IMR-90 (cell line): Measurements from ENCODE around the gene PITPNB. TPM values are rescaled to one million over a fixed set of nuclear protein-coding genes. Genes with fewer than 3 reads are reported as not detected.

ENCODE experiments used
- ATAC-seq: fragments of 200-7000 bp; cut with Tn5 transposase; 2 replicates; pipeline ENCODE4 v1.9.1; 2020; ENCODE audit warnings: low read depth, mild to moderate bottlenecking, moderate library complexity
- BruUV-seq: library from RNA; stranded (reverse); fragments of 400-500 nt; replicated peaks from 2 replicates; lab custom pipeline; 2021; lab: Mats Ljungman, UMichigan
- CTCF ChIA-PET: fragments of 300-600 bp; formaldehyde crosslinking; extraction: SDS; loops from one replicate; lab custom pipeline; 2021; ENCODE audit warnings: antibody characterized with exemption; lab: Yijun Ruan, JAX
- POLR2A ChIA-PET: fragments of 300-600 bp; sonication (Branson Sonifier 250); formaldehyde crosslinking; loops from one replicate; lab custom pipeline; 2022; ENCODE audit warnings: antibody characterized with exemption; ENCODE audit not compliant: unreplicated experiment; lab: Charles Lee
- DNase-seq: peaks from one replicate; pipeline ENCODE4 v3.0.0; 2013
- H2AFZ ChIP-seq: replicated peaks from 2 replicates; pipeline ENCODE3; 2013; ENCODE audit warnings: low read length, mild to moderate bottlenecking; ENCODE audit not compliant: poor library complexity
- H2AK5ac ChIP-seq: 2 replicates; pipeline ENCODE4 v1.6.1; 2013; ENCODE audit warnings: low read depth, low read length, inconsistent platforms
- H2AK9ac ChIP-seq: replicated peaks from 2 replicates; pipeline ENCODE3; 2013; ENCODE audit warnings: mild to moderate bottlenecking, low read depth, low read length, moderate library complexity; ENCODE audit not compliant: poor library complexity
- H2BK120ac ChIP-seq: 2 replicates; pipeline ENCODE4 v1.6.1; 2013; ENCODE audit warnings: low read depth, low read length, inconsistent platforms
- H2BK15ac ChIP-seq: 3 replicates; pipeline ENCODE4 v1.6.1; 2013; ENCODE audit warnings: low read depth, low read length, inconsistent platforms
- H2BK20ac ChIP-seq: 2 replicates; pipeline ENCODE4 v1.6.1; 2013; ENCODE audit warnings: low read depth, mild to moderate bottlenecking, inconsistent platforms, low read length, moderate library complexity
- H2BK5ac ChIP-seq: 2 replicates; pipeline ENCODE4 v1.6.1; 2013; ENCODE audit warnings: mild to moderate bottlenecking, low read depth, low read length, inconsistent platforms; ENCODE audit not compliant: poor library complexity, severe bottlenecking
- H3K14ac ChIP-seq: replicated peaks from 2 replicates; pipeline ENCODE4 v1.6.1; 2013; ENCODE audit warnings: low read depth, low read length, inconsistent platforms
- H3K18ac ChIP-seq: 2 replicates; pipeline ENCODE4 v1.6.1; 2013; ENCODE audit warnings: low read depth, low read length, control low read depth
- H3K23ac ChIP-seq: 2 replicates; pipeline ENCODE4 v1.6.1; 2013; ENCODE audit warnings: low read depth, low read length, inconsistent platforms
- H3K27ac ChIP-seq: 2 replicates; pipeline ENCODE4 v1.5.1; 2013; ENCODE audit warnings: mild to moderate bottlenecking, control low read depth, low read length; ENCODE audit not compliant: insufficient read depth
- H3K27me3 ChIP-seq: 2 replicates; pipeline ENCODE4 v1.6.1; 2013; ENCODE audit warnings: low read length; ENCODE audit not compliant: control insufficient read depth, insufficient read depth
- H3K36me3 ChIP-seq: 2 replicates; pipeline ENCODE4 v1.6.1; 2013; ENCODE audit warnings: low read length, mixed read lengths; ENCODE audit not compliant: control insufficient read depth, insufficient read depth
- H3K4ac ChIP-seq: 2 replicates; pipeline ENCODE4 v1.6.1; 2013; ENCODE audit warnings: low read depth, low read length, inconsistent platforms
- H3K4me1 ChIP-seq: 2 replicates; pipeline ENCODE4 v1.6.1; 2013; ENCODE audit warnings: low read length, mixed read lengths; ENCODE audit not compliant: control insufficient read depth, insufficient read depth
- H3K4me2 ChIP-seq: 2 replicates; pipeline ENCODE4 v1.6.1; 2013; ENCODE audit warnings: low read depth, mild to moderate bottlenecking, control low read depth, low read length, moderate library complexity
- H3K4me3 ChIP-seq: 2 replicates; pipeline ENCODE4 v1.5.1; 2013; ENCODE audit warnings: low read depth, mild to moderate bottlenecking, control low read depth, low read length, moderate library complexity; ENCODE audit not compliant: insufficient read depth
- H3K56ac ChIP-seq: 2 replicates; pipeline ENCODE4 v1.6.1; 2013; ENCODE audit warnings: low read length, inconsistent platforms; ENCODE audit not compliant: insufficient read depth; ENCODE audit errors: extremely low read depth
- H3K79me1 ChIP-seq, 2 experiments: 2 replicates each; pipeline ENCODE4 v1.6.1; 2013; ENCODE audit warnings: low read length in 2 of 2, inconsistent platforms in 1 of 2, low read depth in 1 of 2
- H3K9ac ChIP-seq: 2 replicates; pipeline ENCODE4 v1.6.1; 2013; ENCODE audit warnings: low read depth, low read length, control low read depth
- H3K9me1 ChIP-seq: 2 replicates; pipeline ENCODE4 v1.6.1; 2013; ENCODE audit warnings: low read length, inconsistent platforms; ENCODE audit not compliant: insufficient read depth
- H3K9me3 ChIP-seq: 2 replicates; pipeline ENCODE4 v1.6.1; 2013; ENCODE audit warnings: low read length; ENCODE audit not compliant: control insufficient read depth, insufficient read depth
- H4K20me1 ChIP-seq: 2 replicates; pipeline ENCODE4 v1.6.1; 2013; ENCODE audit warnings: low read length, inconsistent platforms; ENCODE audit not compliant: insufficient read depth
- H4K5ac ChIP-seq: 2 replicates; pipeline ENCODE4 v1.6.1; 2013; ENCODE audit warnings: mild to moderate bottlenecking, low read depth, low read length, control low read depth
- H4K8ac ChIP-seq, 2 experiments: 2 replicates each; pipeline ENCODE4 v1.6.1; 2013; ENCODE audit warnings: low read depth in 2 of 2, low read length in 2 of 2, control low read depth in 1 of 2, inconsistent platforms in 1 of 2
- H4K91ac ChIP-seq: 2 replicates; pipeline ENCODE4 v1.6.1; 2013; ENCODE audit warnings: low read depth, low read length, inconsistent platforms; ENCODE audit not compliant: insufficient read depth
- CEBPB ChIP-seq: IDR thresholded peaks from 2 replicates; pipeline ENCODE4 v1.6.1; 2012; ENCODE audit warnings: low read depth, low read length, improper control_type of control experiment
- FOS ChIP-seq: fragments of 150-350 bp; IDR thresholded peaks from 2 replicates; pipeline ENCODE4 v1.6.1; 2016; ENCODE audit warnings: low read depth, low read length
- MAFK ChIP-seq: IDR thresholded peaks from 2 replicates; pipeline ENCODE4 v1.6.1; 2012; ENCODE audit warnings: low read depth, low read length, improper control_type of control experiment
- MAZ ChIP-seq: IDR thresholded peaks from 2 replicates; pipeline ENCODE4 v1.6.1; 2012; ENCODE audit warnings: low read depth, mild to moderate bottlenecking, low read length, improper control_type of control experiment, moderate library complexity, borderline replicate concordance
- NFE2L2 ChIP-seq: fragments of 150-350 bp; IDR thresholded peaks from 2 replicates; pipeline ENCODE4 v1.6.1; 2016; ENCODE audit warnings: low read depth, mild to moderate bottlenecking, low read length
- POLR2A ChIP-seq: IDR thresholded peaks from 2 replicates; pipeline ENCODE4 v1.6.1; 2012; ENCODE audit warnings: mild to moderate bottlenecking, low read depth, low read length
- SMC3 ChIP-seq: fragments of 150-350 bp; IDR thresholded peaks from 2 replicates; pipeline ENCODE4 v1.6.1; 2016; ENCODE audit warnings: low read depth, mild to moderate bottlenecking, antibody characterized with exemption, low read length, moderate library complexity
- dilution Hi-C: fragments of 300-500 bp; cut with HindIII; formaldehyde crosslinking; loops from one replicate; pipeline ENCODE4 v1.14.3; 2018; ENCODE audit warnings: low sequenced_read_pairs; ENCODE audit not compliant: unreplicated experiment
- in situ Hi-C: fragments of 300-500 bp; cut with MboI; formaldehyde crosslinking; loops from 3 replicates; pipeline ENCODE4 v1.14.3; 2019; ENCODE audit warnings: low sequenced_read_pairs, inconsistent platforms, mixed read lengths
- intact Hi-C: fragments of 100-400 bp; cut with micrococcal nuclease; formaldehyde crosslinking; loops from 2 replicates; pipeline ENCODE4 v1.10.0; 2022
- polyA plus RNA-seq, 3 experiments: library from polyadenylated mRNA; depleted of rRNA; stranded (reverse); fragments of >200 nt; gene quantifications; 2 replicates each; pipeline ENCODE4 v1.2.3, GENCODE V29; 2012; ENCODE audit warnings: low replicate concordance in 1 of 3
- total RNA-seq: library from RNA; depleted of rRNA; stranded (reverse); fragments of >200 nt; gene quantifications from 2 replicates; pipeline ENCODE4 v1.2.3, GENCODE V29; 2012
- TF ChIP-seq, protein P1 (sequence below): fragments of 150-350 bp; IDR thresholded peaks from 2 replicates; pipeline ENCODE4 v1.6.1; 2017; ENCODE audit warnings: mild to moderate bottlenecking, antibody characterized with exemption, low read length, low read depth

The PITPNB gene
- total and polyA plus RNA-seq, 2 of the 4 experiments (the other 2 are of a cell fraction) = 19.7 to 54.5 TPM

DNA sequence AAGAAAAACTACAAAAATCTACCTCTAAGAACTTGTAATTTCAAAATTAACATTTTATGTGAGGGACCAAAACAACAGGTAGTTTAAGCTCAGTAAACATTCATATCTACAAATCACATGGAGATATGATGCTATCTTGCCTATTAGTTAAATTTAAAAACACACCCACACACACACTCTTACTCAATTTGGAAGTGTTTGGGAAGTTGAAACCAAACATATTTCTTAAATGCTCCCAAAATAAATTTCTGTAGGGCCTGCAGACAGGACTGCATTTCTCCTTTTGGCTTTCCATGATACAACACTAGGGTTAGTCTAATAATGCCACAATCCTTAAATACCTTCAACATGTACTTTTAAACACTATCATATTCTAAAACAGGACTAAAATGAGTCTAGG is 7.0 kb downstream of the PITPNB start:
- peaks cover 3% of the 10 kb centered on the region for H3K9me1 ChIP-seq
- peak overlapping the region; percentile 28 for H2BK5ac ChIP-seq
- no peaks in the 10 kb centered on the region for H3K9me3 ChIP-seq
- no peak overlapping the region for H3K27ac ChIP-seq
- peaks cover 8% of the 10 kb centered on the region for H3K4me1 ChIP-seq
- no peak overlapping the region for H3K4me3 ChIP-seq
- in situ Hi-C loops (no loop called here), intact Hi-C loops (no loop called here), dilution Hi-C loops (no loop called here)
- H4K20me1 ChIP-seq = peaks cover 57% of the 10 kb centered on the region
- ATAC-seq = no peak
- no peak overlapping the region for H3K4ac ChIP-seq
- H3K56ac ChIP-seq = no peak overlapping the region
- no peak for TF ChIP-seq NFE2L2
- TF ChIP-seq SMC3 = no peak
- TF ChIP-seq, protein P1, sequence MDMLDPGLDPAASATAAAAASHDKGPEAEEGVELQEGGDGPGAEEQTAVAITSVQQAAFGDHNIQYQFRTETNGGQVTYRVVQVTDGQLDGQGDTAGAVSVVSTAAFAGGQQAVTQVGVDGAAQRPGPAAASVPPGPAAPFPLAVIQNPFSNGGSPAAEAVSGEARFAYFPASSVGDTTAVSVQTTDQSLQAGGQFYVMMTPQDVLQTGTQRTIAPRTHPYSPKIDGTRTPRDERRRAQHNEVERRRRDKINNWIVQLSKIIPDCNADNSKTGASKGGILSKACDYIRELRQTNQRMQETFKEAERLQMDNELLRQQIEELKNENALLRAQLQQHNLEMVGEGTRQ = no peak
- no peak for TF ChIP-seq MAFK
- no peak for TF ChIP-seq CEBPB
- TF ChIP-seq MAZ = no peak
- TF ChIP-seq POLR2A = no peak
- no peak for TF ChIP-seq FOS
- no peak for DNase-seq
- no peak overlapping the region for H2BK120ac ChIP-seq
- no peak overlapping the region for H3K9ac ChIP-seq
- no peak overlapping the region for H3K23ac ChIP-seq
- no peak overlapping the region for H2BK20ac ChIP-seq
- H3K4me2 ChIP-seq = no peak overlapping the region
- POLR2A ChIA-PET = no interaction called here
- H2AFZ ChIP-seq = no peak overlapping the region
- no peak overlapping the region for H3K14ac ChIP-seq
- H2AK5ac ChIP-seq = no peak overlapping the region
- no peak overlapping the region for H2AK9ac ChIP-seq
- no peak overlapping the region for H3K18ac ChIP-seq
- H2BK15ac ChIP-seq = no peak overlapping the region
- peaks cover 16% of the 10 kb centered on the region for H3K36me3 ChIP-seq
- H4K91ac ChIP-seq = no peak overlapping the region
- H4K8ac ChIP-seq = no peak overlapping the region
- H4K5ac ChIP-seq = no peak overlapping the region
- peaks cover 12 to 58% of the 10 kb centered on the region in 2 experiments for H3K79me1 ChIP-seq
- no peaks in the 10 kb centered on the region for H3K27me3 ChIP-seq
- CTCF ChIA-PET = no interaction called here
- no TSS peak for BruUV-seq
